Hepatocyte (in vitro differentiated cells): ENCODE measurements around the gene IFI30. TPM values are rescaled to one million over a fixed set of nuclear protein-coding genes. Genes with fewer than 3 reads are reported as not detected.
A peak's percentile ranks its signal among the peaks of the same experiment; 100 is the strongest.

ENCODE experiments used
- DNase-seq: peaks from one replicate; pipeline ENCODE4 v3.0.0-alpha.2; 2016; ENCODE audit warnings: low spot score
- H2AFZ ChIP-seq: fragments of 200-600 bp; sonication (generic); 2 replicates; pipeline ENCODE4 v1.6.0; 2016; ENCODE audit warnings: antibody characterized with exemption, mild to moderate bottlenecking
- H3K27ac ChIP-seq: fragments of 200-600 bp; sonication (generic); 2 replicates; pipeline ENCODE4 v1.5.1; 2016; ENCODE audit warnings: mild to moderate bottlenecking
- H3K27me3 ChIP-seq: fragments of 200-600 bp; sonication (generic); 2 replicates; pipeline ENCODE4 v1.6.1; 2016
- H3K36me3 ChIP-seq: fragments of 200-600 bp; sonication (generic); replicated peaks from 2 replicates; pipeline ENCODE4 v1.5.1; 2016; ENCODE audit warnings: low read depth; ENCODE audit not compliant: insufficient read depth
- H3K4me1 ChIP-seq: fragments of 200-600 bp; sonication (generic); 2 replicates; pipeline ENCODE4 v1.5.1; 2016; ENCODE audit warnings: mild to moderate bottlenecking, moderate library complexity; ENCODE audit not compliant: insufficient read depth
- H3K4me2 ChIP-seq: fragments of 200-600 bp; sonication (generic); 2 replicates; pipeline ENCODE4 v1.6.0; 2016
- H3K4me3 ChIP-seq: fragments of 200-600 bp; sonication (generic); 2 replicates; pipeline ENCODE4 v1.5.1; 2016; ENCODE audit warnings: mild to moderate bottlenecking
- H3K79me2 ChIP-seq: fragments of 200-600 bp; sonication (generic); 2 replicates; pipeline ENCODE4 v1.6.0; 2017; ENCODE audit warnings: mild to moderate bottlenecking
- H3K9me2 ChIP-seq: fragments of 200-600 bp; sonication (generic); replicated peaks from 2 replicates; pipeline ENCODE4 v1.6.0; 2017; ENCODE audit warnings: mild to moderate bottlenecking; ENCODE audit not compliant: insufficient read depth
- H3K9me3 ChIP-seq: fragments of 200-600 bp; sonication (generic); 2 replicates; pipeline ENCODE4 v1.5.1; 2016; ENCODE audit warnings: low read depth, mild to moderate bottlenecking
- H4K20me1 ChIP-seq: fragments of 200-600 bp; sonication (generic); 2 replicates; pipeline ENCODE4 v1.6.0; 2016; ENCODE audit warnings: mild to moderate bottlenecking; ENCODE audit not compliant: insufficient read depth, poor library complexity, severe bottlenecking
- CTCF ChIP-seq: fragments of 200-600 bp; sonication (generic); IDR thresholded peaks from 2 replicates; pipeline ENCODE4 v1.5.1; 2016; ENCODE audit warnings: antibody characterized with exemption, mild to moderate bottlenecking; ENCODE audit not compliant: poor library complexity
- EZH2 ChIP-seq: fragments of 200-600 bp; sonication (generic); IDR thresholded peaks from 2 replicates; pipeline ENCODE4 v1.6.1; 2016; ENCODE audit warnings: antibody characterized with exemption, mild to moderate bottlenecking, borderline replicate concordance
- EZH2phosphoT487 ChIP-seq: fragments of 200-600 bp; sonication (generic); IDR thresholded peaks from one replicate; pipeline ENCODE4 v1.6.1; 2018; ENCODE audit warnings: antibody characterized with exemption, mild to moderate bottlenecking, low read depth, moderate library complexity; ENCODE audit not compliant: unreplicated experiment, severe bottlenecking
- WGBS: methylation state at CpG from one replicate; pipeline ENCODE4 v1.1.6; 2016; ENCODE audit warnings: low lambda C conversion rate; ENCODE audit errors: missing lambda C conversion rate; 5-methylcytosine and 5-hydroxymethylcytosine counted together
- polyA plus RNA-seq: library from polyadenylated mRNA; unstranded; fragments of >200 nt; fragmentation: Nextera tagmentation; extraction: Ambion mirVana; gene quantifications from 2 replicates; pipeline ENCODE4 v1.2.1, GENCODE V29; 2016
- total RNA-seq: library from RNA; depleted of rRNA; stranded (reverse); fragments of >200 nt; gene quantifications from 2 replicates; pipeline ENCODE4 v1.2.3, GENCODE V29; 2014

The IFI30 gene
- total and polyA plus RNA-seq, 2 experiments from 2014 or later: 95.7 to 170 TPM

GRCh38 chr19:18194554-18195238 lies 21.1 kb downstream of the IFI30 start:
- no peaks in the 10 kb centered on the region for H4K20me1 ChIP-seq
- peak overlapping the region; percentile 98 for H3K4me2 ChIP-seq
- no peaks in the 10 kb centered on the region for H3K9me2 ChIP-seq
- H3K4me3 ChIP-seq: no peak overlapping the region
- H3K36me3 ChIP-seq: no peaks in the 10 kb centered on the region
- no peaks in the 10 kb centered on the region for H3K79me2 ChIP-seq
- WGBS: 66% methylated on average over 27 of the region's 27 CpGs
- no peak overlapping the region for H2AFZ ChIP-seq
- no peak overlapping the region for H3K27ac ChIP-seq
- H3K27me3 ChIP-seq: no peaks in the 10 kb centered on the region
- DNase-seq: no peak
- TF ChIP-seq EZH2: no peak
- no peak for TF ChIP-seq CTCF
- TF ChIP-seq EZH2phosphoT487: no peak
- H3K4me1 ChIP-seq: peaks cover 10% of the 10 kb centered on the region
- H3K9me3 ChIP-seq: no peaks in the 10 kb centered on the region

GRCh38 chr19:18196511-18196845 lies 22.9 kb downstream of the IFI30 start:
- 98% methylated on average over 7 of the region's 7 CpGs for WGBS
- Histone ChIP-seq H3K27ac (no peak overlapping the region), H2AFZ (no peak overlapping the region), H4K20me1 (no peaks in the 10 kb centered on the region), H3K9me3 (no peaks in the 10 kb centered on the region), H3K9me2 (no peaks in the 10 kb centered on the region), H3K4me2 (no peak overlapping the region), H3K27me3 (no peaks in the 10 kb centered on the region), H3K4me1 (peaks cover 10% of the 10 kb centered on the region), H3K4me3 (no peak overlapping the region), H3K79me2 (no peaks in the 10 kb centered on the region), H3K36me3 (no peaks in the 10 kb centered on the region)
- no peak for DNase-seq
- TF ChIP-seq EZH2phosphoT487: no peak
- TF ChIP-seq EZH2: no peak
- no peak for TF ChIP-seq CTCF

- H3K79me2 ChIP-seq: no peaks in the 10 kb centered on the region
- TF ChIP-seq CTCF: no peak
- no peak for TF ChIP-seq EZH2
- no peak for TF ChIP-seq EZH2phosphoT487
- H3K9me3 ChIP-seq: no peaks in the 10 kb centered on the region
- H3K4me2 ChIP-seq: no peak overlapping the region
- DNase-seq: no peak
- peaks cover 10% of the 10 kb centered on the region for H3K4me1 ChIP-seq
- H3K9me2 ChIP-seq: no peaks in the 10 kb centered on the region
- no peak overlapping the region for H3K27ac ChIP-seq
- no peak overlapping the region for H2AFZ ChIP-seq
- WGBS: 95% methylated on average over 18 of the region's 18 CpGs
- no peak overlapping the region for H3K4me3 ChIP-seq
- no peaks in the 10 kb centered on the region for H3K27me3 ChIP-seq
- no peaks in the 10 kb centered on the region for H4K20me1 ChIP-seq
- no peaks in the 10 kb centered on the region for H3K36me3 ChIP-seq
Observed at GRCh38 chr19:18197306-18197705, 23.7 kb downstream of the IFI30 start.
